ENCODE results near the gene JAGN1. TPM values are rescaled to one million over a fixed set of nuclear protein-coding genes. Genes with fewer than 3 reads are reported as not detected.

The JAGN1 gene
- total RNA-seq, 2 experiments from 2014 or later = 21.0 to 29.5 TPM

GRCh38 chr3:9859530-9860025, 30.8 kb upstream of the JAGN1 start:
- no peak overlapping the region for H3K4me2 ChIP-seq (ENCODE audit: low read length)
- H3K36me3 ChIP-seq (ENCODE audit: insufficient read depth, low read length) = no peaks in the 10 kb centered on the region
- no TSS peak for BruUV-seq (replicated peaks)
- no peaks in the 10 kb centered on the region for H4K20me1 ChIP-seq (ENCODE audit: insufficient read depth, low read length)
- no peak overlapping the region for H3K4me3 ChIP-seq (ENCODE audit: low read depth, low read length, poor library complexity, severe bottlenecking)
- no peaks in the 10 kb centered on the region for H3K9me3 ChIP-seq (ENCODE audit: low read length)
- H3K27ac ChIP-seq (ENCODE audit: low read depth, low read length, poor library complexity, severe bottlenecking) = no peak overlapping the region
- ChIA-PET POLR2A (no interaction called here), CTCF (ENCODE audit: unreplicated experiment) (no interaction called here)
- intact Hi-C loops (cut with micrococcal nuclease; ENCODE audit: unreplicated experiment) = no loop called here
- no peak for TF ChIP-seq EZH2phosphoT487 (IDR thresholded peaks at IDR 0.05; ENCODE audit: borderline replicate concordance, low read depth, low read length)
- TF ChIP-seq, protein P1, sequence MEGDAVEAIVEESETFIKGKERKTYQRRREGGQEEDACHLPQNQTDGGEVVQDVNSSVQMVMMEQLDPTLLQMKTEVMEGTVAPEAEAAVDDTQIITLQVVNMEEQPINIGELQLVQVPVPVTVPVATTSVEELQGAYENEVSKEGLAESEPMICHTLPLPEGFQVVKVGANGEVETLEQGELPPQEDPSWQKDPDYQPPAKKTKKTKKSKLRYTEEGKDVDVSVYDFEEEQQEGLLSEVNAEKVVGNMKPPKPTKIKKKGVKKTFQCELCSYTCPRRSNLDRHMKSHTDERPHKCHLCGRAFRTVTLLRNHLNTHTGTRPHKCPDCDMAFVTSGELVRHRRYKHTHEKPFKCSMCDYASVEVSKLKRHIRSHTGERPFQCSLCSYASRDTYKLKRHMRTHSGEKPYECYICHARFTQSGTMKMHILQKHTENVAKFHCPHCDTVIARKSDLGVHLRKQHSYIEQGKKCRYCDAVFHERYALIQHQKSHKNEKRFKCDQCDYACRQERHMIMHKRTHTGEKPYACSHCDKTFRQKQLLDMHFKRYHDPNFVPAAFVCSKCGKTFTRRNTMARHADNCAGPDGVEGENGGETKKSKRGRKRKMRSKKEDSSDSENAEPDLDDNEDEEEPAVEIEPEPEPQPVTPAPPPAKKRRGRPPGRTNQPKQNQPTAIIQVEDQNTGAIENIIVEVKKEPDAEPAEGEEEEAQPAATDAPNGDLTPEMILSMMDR (conservative IDR thresholded peaks at IDR 0.05; ENCODE audit: low read length) = no peak
- H3K9me2 ChIP-seq (ENCODE audit: insufficient read depth, low read length) = no peaks in the 10 kb centered on the region
- DNase-seq (ENCODE audit: low spot score) = no peak
- no peaks in the 10 kb centered on the region for H3K79me2 ChIP-seq (ENCODE audit: insufficient read depth, low read depth, low read length)
- H3K4me1 ChIP-seq (ENCODE audit: insufficient read depth, low read length, poor library complexity, severe bottlenecking) = no peaks in the 10 kb centered on the region
- H2AFZ ChIP-seq (ENCODE audit: low read length) = no peak overlapping the region

DNA sequence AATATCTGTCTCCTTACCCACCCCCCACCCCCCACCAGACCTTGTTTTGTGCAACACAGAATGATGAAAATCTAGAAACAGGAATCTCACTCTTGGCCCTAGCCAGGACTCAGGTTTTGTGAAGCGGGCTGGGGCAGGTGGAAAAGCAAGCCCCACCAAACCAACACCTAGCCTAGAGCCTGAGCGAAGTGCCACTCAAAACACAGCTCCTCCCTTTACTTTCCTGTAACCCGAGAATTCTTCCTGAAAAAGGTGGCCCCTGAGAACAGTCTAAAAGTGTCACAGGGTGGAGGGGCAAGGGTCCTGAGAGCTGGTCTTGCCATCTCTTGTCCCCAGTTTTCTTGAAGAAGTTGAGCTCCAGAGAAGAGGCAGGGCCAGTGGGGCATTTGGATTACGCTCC, 29.2 kb upstream of the JAGN1 start:
- POLR2A ChIA-PET = interaction anchor here (0.6 to 0.7 kb wide), 2 partner anchors 34 to 1603 kb away, joined by 4 read pairs; no protein-coding TSS in a partner anchor
- CTCF ChIA-PET (ENCODE audit: unreplicated experiment) = no interaction called here
- TF ChIP-seq EZH2phosphoT487 (IDR thresholded peaks at IDR 0.05; ENCODE audit: borderline replicate concordance, low read depth, low read length) = no peak
- TF ChIP-seq, protein P1 (conservative IDR thresholded peaks at IDR 0.05; ENCODE audit: low read length) = no peak
- Histone ChIP-seq H3K4me2 (ENCODE audit: low read length) (no peak overlapping the region), H3K4me1 (ENCODE audit: insufficient read depth, low read length, poor library complexity, severe bottlenecking) (no peaks in the 10 kb centered on the region), H3K9me3 (ENCODE audit: low read length) (no peaks in the 10 kb centered on the region), H3K36me3 (ENCODE audit: insufficient read depth, low read length) (no peaks in the 10 kb centered on the region), H3K27ac (ENCODE audit: low read depth, low read length, poor library complexity, severe bottlenecking) (no peak overlapping the region), H3K79me2 (ENCODE audit: insufficient read depth, low read depth, low read length) (no peaks in the 10 kb centered on the region), H4K20me1 (ENCODE audit: insufficient read depth, low read length) (no peaks in the 10 kb centered on the region), H3K9me2 (ENCODE audit: insufficient read depth, low read length) (no peaks in the 10 kb centered on the region), H3K4me3 (ENCODE audit: low read depth, low read length, poor library complexity, severe bottlenecking) (no peak overlapping the region), H2AFZ (ENCODE audit: low read length) (no peak overlapping the region)
- BruUV-seq (replicated peaks) = no TSS peak
- intact Hi-C loops (cut with micrococcal nuclease; ENCODE audit: unreplicated experiment) = no loop called here
- DNase-seq (ENCODE audit: low spot score) = no peak

DNA sequence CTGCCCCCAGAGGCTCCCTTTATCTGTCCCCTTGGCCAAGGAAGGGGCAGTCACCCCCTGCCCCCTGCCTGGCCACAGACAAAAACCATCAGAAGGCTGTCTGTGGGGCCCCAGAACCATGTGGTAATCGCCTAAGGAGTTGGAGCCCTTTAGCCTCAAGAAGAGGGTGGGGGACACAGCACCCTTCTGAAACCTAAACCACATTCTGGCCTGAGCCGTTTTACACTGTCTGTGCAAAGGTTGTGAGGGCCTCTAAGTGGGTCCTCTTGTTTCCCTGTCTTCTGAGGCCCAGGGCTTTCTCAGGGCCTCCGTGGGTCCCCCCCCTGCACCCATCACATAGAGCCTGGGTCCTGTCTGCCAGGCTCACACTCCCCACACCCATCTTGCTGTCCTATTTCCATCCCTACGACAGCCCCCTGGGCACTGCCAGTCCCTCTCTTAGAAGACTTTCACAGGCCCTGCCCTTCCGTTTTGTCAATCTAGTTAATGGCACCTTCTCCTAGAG, 28.7 kb upstream of the JAGN1 start:
- BruUV-seq (replicated peaks) = no TSS peak
- CTCF ChIA-PET (ENCODE audit: unreplicated experiment) = no interaction called here

More for the DNA sequence above, 28.7 kb upstream of the JAGN1 start:
- Histone ChIP-seq H3K4me2 (ENCODE audit: low read length) (no peak overlapping the region), H3K4me3 (ENCODE audit: low read depth, low read length, poor library complexity, severe bottlenecking) (no peak overlapping the region), H3K79me2 (ENCODE audit: insufficient read depth, low read depth, low read length) (no peaks in the 10 kb centered on the region), H4K20me1 (ENCODE audit: insufficient read depth, low read length) (no peaks in the 10 kb centered on the region), H2AFZ (ENCODE audit: low read length) (no peak overlapping the region), H3K27ac (ENCODE audit: low read depth, low read length, poor library complexity, severe bottlenecking) (no peak overlapping the region), H3K4me1 (ENCODE audit: insufficient read depth, low read length, poor library complexity, severe bottlenecking) (no peaks in the 10 kb centered on the region), H3K36me3 (ENCODE audit: insufficient read depth, low read length) (no peaks in the 10 kb centered on the region), H3K9me3 (ENCODE audit: low read length) (no peaks in the 10 kb centered on the region), H3K9me2 (ENCODE audit: insufficient read depth, low read length) (no peaks in the 10 kb centered on the region)
- intact Hi-C loops (cut with micrococcal nuclease; ENCODE audit: unreplicated experiment) = no loop called here
- POLR2A ChIA-PET = no interaction called here
- DNase-seq (ENCODE audit: low spot score) = no peak
- TF ChIP-seq, protein P1 (conservative IDR thresholded peaks at IDR 0.05; ENCODE audit: low read length) = no peak
- no peak for TF ChIP-seq EZH2phosphoT487 (IDR thresholded peaks at IDR 0.05; ENCODE audit: borderline replicate concordance, low read depth, low read length)

All from OCI-LY7 (cell line).